Progenitor cell of endocrine pancreas (in vitro differentiated cells): ENCODE results near the gene TMEM243. TPM values are rescaled to one million over a fixed set of nuclear protein-coding genes. Genes with fewer than 3 reads are reported as not detected.

Source experiments
- DNase-seq: peaks from one replicate; pipeline ENCODE4 v3.0.0; 2021; ENCODE audit warnings: low spot score; ENCODE audit not compliant: unreplicated experiment
- H3K27ac Mint-ChIP-seq: 2 replicates; pipeline ENCODE4 v1.8.0; 2021; ENCODE audit warnings: mild to moderate bottlenecking, moderate library complexity, mixed read lengths
- H3K27me3 Mint-ChIP-seq: 2 replicates; pipeline ENCODE4 v1.8.0; 2021; ENCODE audit warnings: mixed read lengths
- H3K36me3 Mint-ChIP-seq: 2 replicates; pipeline ENCODE4 v1.8.0; 2022; ENCODE audit warnings: mixed read lengths; ENCODE audit not compliant: insufficient read depth
- H3K4me1 Mint-ChIP-seq: 2 replicates; pipeline ENCODE4 v1.8.0; 2021; ENCODE audit warnings: low read depth, mixed read lengths
- H3K4me3 Mint-ChIP-seq: 2 replicates; pipeline ENCODE4 v1.8.0; 2021; ENCODE audit warnings: low read depth, mild to moderate bottlenecking, moderate library complexity, mixed read lengths
- H3K9me3 Mint-ChIP-seq: 2 replicates; pipeline ENCODE4 v1.8.0; 2021; ENCODE audit warnings: low read depth, mixed read lengths
- CTCF ChIP-seq: fragments of 200-600 bp; sonication (generic); IDR thresholded peaks from one replicate; pipeline ENCODE4 v1.5.0; 2021; ENCODE audit warnings: antibody characterized with exemption, mild to moderate bottlenecking; ENCODE audit not compliant: unreplicated experiment
- total RNA-seq: library from RNA; stranded (reverse); gene quantifications from 2 replicates; pipeline ENCODE4 v1.2.1, GENCODE V29; 2021

The TMEM243 gene
- total RNA-seq, 1 donor from 2014 or later, result 16.6 TPM

- no peak overlapping the region for H3K27ac Mint-ChIP-seq
- no peak for DNase-seq
- TF ChIP-seq CTCF, result no peak
- peaks cover 17% of the 10 kb centered on the region for H3K4me1 Mint-ChIP-seq
- no peaks in the 10 kb centered on the region for H3K27me3 Mint-ChIP-seq
- no peaks in the 10 kb centered on the region for H3K9me3 Mint-ChIP-seq
- no peak overlapping the region for H3K4me3 Mint-ChIP-seq
- no peaks in the 10 kb centered on the region for H3K36me3 Mint-ChIP-seq
These were observed 2.6 kb downstream of the TMEM243 start for GRCh38 chr7:87216701-87217508.

GRCh38 chr7:87215046-87215445, 4.5 kb downstream of the TMEM243 start:
- no peaks in the 10 kb centered on the region for H3K27me3 Mint-ChIP-seq

GRCh38 chr7:87213811-87214210, 5.7 kb downstream of the TMEM243 start:
- Mint-ChIP-seq H3K36me3 (peaks cover 1% of the 10 kb centered on the region), H3K4me1 (peaks cover 11% of the 10 kb centered on the region), H3K27me3 (no peaks in the 10 kb centered on the region), H3K9me3 (no peaks in the 10 kb centered on the region), H3K27ac (no peak overlapping the region), H3K4me3 (no peak overlapping the region)
- DNase-seq, result no peak
- TF ChIP-seq CTCF, result no peak

More at GRCh38 chr7:87215046-87215445, 4.5 kb downstream of the TMEM243 start:
- TF ChIP-seq CTCF, result no peak
- H3K4me1 Mint-ChIP-seq, result peaks cover 15% of the 10 kb centered on the region
- no peak overlapping the region for H3K27ac Mint-ChIP-seq
- no peak for DNase-seq
- H3K4me3 Mint-ChIP-seq, result no peak overlapping the region
- no peaks in the 10 kb centered on the region for H3K9me3 Mint-ChIP-seq
- peaks cover 1% of the 10 kb centered on the region for H3K36me3 Mint-ChIP-seq

- Mint-ChIP-seq H3K4me3 (no peak overlapping the region), H3K4me1 (peaks cover 5% of the 10 kb centered on the region), H3K27me3 (no peaks in the 10 kb centered on the region), H3K36me3 (peaks cover 1% of the 10 kb centered on the region), H3K27ac (no peak overlapping the region), H3K9me3 (no peaks in the 10 kb centered on the region)
- DNase-seq, result no peak
- TF ChIP-seq CTCF, result no peak
These were observed 6.3 kb downstream of the TMEM243 start for GRCh38 chr7:87213252-87213651.

GRCh38 chr7:87212498-87212897, 7.0 kb downstream of the TMEM243 start:
- DNase-seq, result no peak
- no peak for TF ChIP-seq CTCF
- Mint-ChIP-seq H3K9me3 (no peaks in the 10 kb centered on the region), H3K27me3 (no peaks in the 10 kb centered on the region), H3K36me3 (peaks cover 5% of the 10 kb centered on the region), H3K27ac (no peak overlapping the region), H3K4me3 (no peak overlapping the region), H3K4me1 (no peaks in the 10 kb centered on the region)
